Right cardiac atrium (tissue), 5 donors: Measurements from ENCODE around the gene FUT3. TPM values are rescaled to one million over a fixed set of nuclear protein-coding genes. Genes with fewer than 3 reads are reported as not detected.
A peak's percentile ranks its signal among the peaks of the same experiment; 100 is the strongest.
"Not testable (repeated sequence)": the region's sequence is repeated elsewhere in the genome, so short reads cannot be mapped to it uniquely, and the experiment has no call there.

ENCODE experiments used
- ATAC-seq, 2 donors: fragments of 200-7000 bp; cut with Tn5 transposase; one replicate each; pipeline versions ENCODE4 v1.8.0 to v1.9.1; 2020; ENCODE audit warnings: moderate library complexity in 2 of 2, mild to moderate bottlenecking in 1 of 2
- DNase-seq, 3 donors: peaks; one replicate each; pipeline ENCODE4 v3.0.0-alpha.2; 2020
- H3K27ac ChIP-seq: one replicate; pipeline ENCODE4 v1.5.1; 2013; ENCODE audit warnings: mild to moderate bottlenecking, low read length, control low read depth, moderate library complexity
- H3K27me3 ChIP-seq: one replicate; pipeline ENCODE4 v1.6.1; 2013; ENCODE audit not compliant: control insufficient read depth, insufficient read depth
- H3K4me1 ChIP-seq: one replicate; pipeline ENCODE4 v1.6.1; 2013; ENCODE audit warnings: low read length; ENCODE audit not compliant: control insufficient read depth, insufficient read depth
- H3K4me3 ChIP-seq: one replicate; pipeline ENCODE4 v1.5.1; 2013; ENCODE audit warnings: low read length, control low read depth
- H3K9me3 ChIP-seq: one replicate; pipeline ENCODE4 v1.6.1; 2013; ENCODE audit warnings: low read length; ENCODE audit not compliant: control insufficient read depth
- WGBS: extraction: QIAGEN DNeasy Blood & Tissue Kit; methylation state at CpG from one replicate; pipeline ENCODE4 v1.1.7; 2013; 5-methylcytosine and 5-hydroxymethylcytosine counted together
- intact Hi-C, 4 donors: fragments of 100-400 bp; cut with DNase I; formaldehyde crosslinking; loops; one replicate each; pipeline versions ENCODE4 v1.11.0 to v1.14.0; 2022 to 2023
- polyA plus RNA-seq: library from polyadenylated mRNA; stranded (reverse); fragments of 200-250 nt; gene quantifications from one replicate; pipeline ENCODE4 v1.2.3, GENCODE V29; 2013
- total RNA-seq, 4 donors: library from RNA; stranded (reverse); fragmentation: NEBNext Ultra II Directional; extraction: Animal tissue kit (Norgen Biotek cat#: 25700); gene quantifications; one replicate each; pipeline ENCODE4 v1.2.1, GENCODE V29; 2021
- donor health status: healthy with polysubstance abuse.
- donor health status: DM: no; HTN: yes; CAD: no.
- donor health status: DM: no; HTN: no; CAD: no.
- donor health status: DM: no; HTN: yes; CAD: no; lungs with severe emphysema.
- donor health status: DM: yes; HTN: yes; CAD: no.

The FUT3 gene
- total and polyA plus RNA-seq, 5 donors = not detected

DNA sequence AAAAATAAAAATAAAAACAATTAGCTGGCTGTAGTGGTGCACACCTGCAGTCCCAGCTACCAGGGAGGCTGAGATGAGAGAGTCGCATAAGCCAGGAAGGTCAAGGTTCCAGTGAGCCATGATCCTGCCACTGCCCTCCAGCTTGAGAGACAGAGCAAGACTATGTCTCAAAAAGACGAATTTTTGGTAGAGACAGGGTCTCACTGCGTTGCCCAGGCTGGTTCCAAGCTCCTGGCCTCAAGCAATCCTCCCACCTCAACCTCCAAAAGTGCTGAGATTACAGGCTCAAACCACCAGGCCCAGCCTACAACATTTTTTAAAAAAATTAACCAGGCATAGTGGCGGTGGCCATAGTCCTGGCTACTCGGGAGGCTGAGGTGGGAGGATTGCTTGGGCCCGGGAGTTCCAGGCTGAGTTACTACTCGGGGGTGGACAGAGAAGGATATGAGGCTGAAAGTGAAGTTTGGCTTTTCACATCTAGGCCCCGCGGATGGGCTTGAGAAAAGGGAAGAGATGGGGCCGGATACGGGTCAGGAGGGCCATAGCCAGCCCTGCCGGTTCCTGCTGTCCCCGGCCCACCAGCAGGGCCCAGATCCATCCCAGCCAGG is 42.2 kb upstream of the FUT3 start:
- 55% methylated on average over 13 of the region's 13 CpGs for WGBS
- intact Hi-C loops = loop anchor here (2.0 to 10.0 kb wide), 4 partner anchors 86 to 91 kb away; partner anchors contain the start of gene NRTN (in 3 of the 4)
- Histone ChIP-seq H3K4me1 (peaks cover 6% of the 10 kb centered on the region), H3K27ac (peak overlapping the region; percentile 88), H3K9me3 (no peaks in the 10 kb centered on the region), H3K4me3 (no peak overlapping the region), H3K27me3 (no peaks in the 10 kb centered on the region)
- ATAC-seq (peak in 1 of 2 donors; percentile 7), DNase-seq (peak in 1 of 3 donors; percentile 50)

DNA sequence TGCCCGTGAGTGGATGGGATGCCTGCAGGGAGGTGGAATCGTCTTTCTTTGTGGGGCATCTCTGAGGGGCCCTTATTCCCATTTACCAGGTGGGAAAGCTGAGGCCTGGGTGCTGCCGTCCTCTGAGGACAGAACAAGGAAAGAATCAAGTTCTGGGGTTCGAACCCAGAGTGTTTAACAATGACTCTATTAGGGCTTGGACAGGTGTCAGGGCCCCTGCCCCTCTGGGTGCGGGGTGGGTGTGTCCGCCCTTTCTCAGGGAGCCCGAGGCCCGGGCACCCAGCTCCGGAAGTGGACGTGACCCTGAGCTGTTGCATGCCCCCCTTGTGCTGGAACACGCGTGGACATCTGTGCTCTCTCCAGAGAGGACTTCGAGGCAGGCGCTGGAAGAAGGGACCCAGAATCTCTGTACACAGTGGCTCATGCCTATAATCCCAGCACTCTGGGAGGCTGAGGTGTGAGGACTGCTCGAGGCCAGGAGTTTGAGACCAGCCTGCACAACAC is 41.6 kb upstream of the FUT3 start:
- intact Hi-C loops = loop anchor here (2.0 to 10.0 kb wide), 4 partner anchors 86 to 91 kb away; partner anchors contain the start of gene NRTN (in 3 of the 4)
- ATAC-seq (no peak), DNase-seq (peak in 2 of 3 donors; percentile 55 to 67)
- no peaks in the 10 kb centered on the region for H3K9me3 ChIP-seq
- peaks cover 6% of the 10 kb centered on the region for H3K4me1 ChIP-seq
- no peaks in the 10 kb centered on the region for H3K27me3 ChIP-seq
- H3K27ac ChIP-seq = peak overlapping the region; percentile 88
- H3K4me3 ChIP-seq = no peak overlapping the region
- 57% methylated on average over 15 of the region's 15 CpGs for WGBS

DNA sequence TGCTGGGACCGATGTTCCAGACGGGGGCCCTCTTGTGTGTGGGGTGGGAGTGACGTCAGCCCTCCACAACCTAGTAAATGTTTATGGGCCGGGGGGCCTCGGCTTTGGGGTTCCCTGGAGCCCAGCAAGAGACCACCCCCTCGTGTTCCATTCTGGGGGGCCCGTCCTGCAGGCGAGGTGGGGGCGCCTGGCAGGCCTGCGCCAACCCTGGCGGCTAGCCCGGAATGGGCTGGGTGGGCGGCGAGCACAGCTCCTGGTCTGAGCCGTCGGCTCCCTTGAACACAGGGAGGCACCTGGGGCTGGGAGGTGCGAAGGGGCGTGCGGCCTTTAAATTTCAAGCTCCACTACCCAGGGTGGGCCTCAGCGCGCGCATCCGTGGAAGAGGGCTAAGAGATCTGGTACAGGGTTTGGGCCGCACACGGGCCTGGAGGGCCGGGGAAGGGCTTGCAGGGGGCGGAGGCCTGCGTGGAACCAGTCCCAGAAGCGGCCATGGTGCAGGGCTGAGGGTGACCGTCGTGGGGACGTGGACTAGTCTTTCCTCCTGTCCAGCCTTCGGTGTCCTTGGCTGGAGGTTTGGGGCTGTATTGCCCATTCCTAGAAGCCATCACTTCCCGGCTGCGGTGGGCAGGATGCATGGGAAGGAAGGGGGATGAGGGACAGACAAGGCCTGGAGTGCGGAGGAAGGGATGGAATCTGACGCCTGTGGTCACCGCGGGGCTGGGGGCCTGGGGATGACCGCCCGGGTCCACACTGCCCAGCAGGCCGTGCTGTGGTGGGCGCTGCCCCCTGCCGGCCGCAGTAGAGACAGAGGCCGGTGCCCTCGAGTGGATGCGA is 40.9 kb upstream of the FUT3 start:
- WGBS = 6% methylated on average over 48 of the region's 48 CpGs
- Histone ChIP-seq H3K27ac (peak overlapping the region; percentile 22), H3K4me1 (peaks cover 6% of the 10 kb centered on the region), H3K9me3 (no peaks in the 10 kb centered on the region), H3K4me3 (no peak overlapping the region), H3K27me3 (no peaks in the 10 kb centered on the region)
- DNase-seq (peak in 2 of 3 donors; percentile 83), ATAC-seq (peak; percentile 39 to 44)
- intact Hi-C loops = loop anchor here (2.0 to 10.0 kb wide), 4 partner anchors 85 to 90 kb away; partner anchors contain the start of gene NRTN (in 3 of the 4)

DNA sequence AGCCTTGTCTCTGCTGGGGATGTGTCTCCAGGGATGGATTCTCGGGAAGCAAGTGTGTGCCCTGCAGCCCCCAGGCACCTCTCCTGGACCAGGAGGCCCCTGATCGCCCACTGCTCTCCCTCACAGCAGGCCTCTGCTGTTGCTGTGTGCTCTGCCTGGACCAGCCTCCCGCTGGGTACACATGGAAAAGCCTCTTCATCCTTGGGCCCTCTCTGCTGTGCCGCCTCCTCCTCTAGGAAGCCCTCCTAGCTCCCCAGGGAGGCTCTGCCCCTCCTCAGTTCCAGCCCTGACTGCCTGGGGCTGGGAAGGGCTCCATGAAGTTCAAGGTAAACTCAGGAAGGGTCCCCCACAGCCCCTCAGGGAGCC is 40.3 kb upstream of the FUT3 start:
- intact Hi-C loops = loop anchor here in 3 of 4 donors (5.0 to 10.0 kb wide), 3 partner anchors 84 to 89 kb away; partner anchors contain the start of gene NRTN (in 2 of the 3)
- Histone ChIP-seq H3K9me3 (no peaks in the 10 kb centered on the region), H3K4me3 (no peak overlapping the region), H3K27me3 (no peaks in the 10 kb centered on the region), H3K27ac (no peak overlapping the region), H3K4me1 (peaks cover 6% of the 10 kb centered on the region)
- ATAC-seq (no peak), DNase-seq (no peak)
- 56% methylated on average over 4 of the region's 4 CpGs for WGBS

DNA sequence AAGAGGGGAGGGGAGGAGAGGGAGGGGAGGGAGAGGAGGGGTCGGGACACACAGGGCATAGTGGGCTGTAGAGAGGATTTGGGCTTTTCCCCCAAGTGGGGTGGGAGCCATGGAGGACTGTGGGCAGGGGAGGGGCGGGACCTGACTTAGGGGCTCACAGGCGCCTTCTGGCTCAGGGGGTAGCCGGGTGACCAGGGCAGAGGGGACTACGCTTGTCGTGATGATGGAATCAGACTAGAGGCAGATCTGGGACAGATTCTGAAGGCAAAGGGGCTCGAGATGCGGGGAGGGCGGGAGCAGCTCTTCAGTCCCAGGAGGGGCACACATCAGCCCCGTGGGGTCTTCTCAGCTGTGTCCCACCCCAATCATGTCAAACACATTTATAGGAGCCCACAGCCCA is 38.9 kb upstream of the FUT3 start:
- Histone ChIP-seq H3K4me3 (no peak overlapping the region), H3K27ac (no peak overlapping the region)
- WGBS = 46% methylated on average over 10 of the region's 10 CpGs

DNA sequence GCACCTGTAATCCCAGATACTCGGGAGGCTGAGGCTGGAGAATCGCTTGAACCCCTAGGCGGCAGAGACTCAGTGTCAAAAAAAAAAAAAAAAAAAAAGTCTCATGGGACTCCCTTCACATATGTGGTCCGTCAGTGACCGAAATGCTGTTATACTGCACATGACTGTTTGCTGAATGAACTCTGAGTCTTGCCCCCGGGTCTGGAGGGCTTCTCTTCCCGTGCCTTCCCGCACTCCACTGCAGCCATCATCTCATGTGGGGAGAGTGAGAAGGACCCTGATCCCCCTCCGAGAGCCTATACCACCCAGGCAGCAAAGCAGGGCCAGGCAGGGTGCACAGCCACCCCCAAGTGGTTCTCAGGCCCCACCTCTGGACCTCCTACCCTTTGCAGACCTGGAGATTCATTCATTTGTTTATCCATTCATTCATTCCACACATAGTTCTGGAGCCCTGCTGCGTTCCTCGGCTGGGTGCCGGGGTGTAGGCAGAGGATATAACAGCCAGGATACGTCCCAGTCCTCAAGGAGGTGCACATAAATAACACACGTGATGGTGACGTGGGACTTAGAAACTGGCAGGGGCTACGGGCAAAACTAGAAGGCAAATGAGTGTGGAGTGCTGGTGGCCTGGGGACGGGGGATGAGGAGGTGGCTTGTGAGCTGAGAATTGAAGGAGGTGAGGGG is 38.2 kb upstream of the FUT3 start:
- intact Hi-C loops = loop anchor here in 2 of 4 donors (10.0 kb wide), 1 partner anchor 65 kb away; no protein-coding TSS in a partner anchor
- 50% methylated on average over 17 of the region's 17 CpGs for WGBS
- ATAC-seq (no peak), DNase-seq (no peak)
- peaks cover 6% of the 10 kb centered on the region for H3K4me1 ChIP-seq
- no peaks in the 10 kb centered on the region for H3K27me3 ChIP-seq
- no peaks in the 10 kb centered on the region for H3K9me3 ChIP-seq
- no peak overlapping the region for H3K27ac ChIP-seq
- H3K4me3 ChIP-seq = no peak overlapping the region

More for the DNA sequence above, 38.9 kb upstream of the FUT3 start:
- ATAC-seq (no peak), DNase-seq (peak in 1 of 3 donors; percentile 48)
- H3K4me1 ChIP-seq = peaks cover 6% of the 10 kb centered on the region
- no peaks in the 10 kb centered on the region for H3K9me3 ChIP-seq
- intact Hi-C loops = loop anchor here in 3 of 4 donors (5.0 to 10.0 kb wide), 3 partner anchors 83 to 88 kb away; partner anchors contain the start of gene NRTN (in 2 of the 3)
- H3K27me3 ChIP-seq = no peaks in the 10 kb centered on the region

DNA sequence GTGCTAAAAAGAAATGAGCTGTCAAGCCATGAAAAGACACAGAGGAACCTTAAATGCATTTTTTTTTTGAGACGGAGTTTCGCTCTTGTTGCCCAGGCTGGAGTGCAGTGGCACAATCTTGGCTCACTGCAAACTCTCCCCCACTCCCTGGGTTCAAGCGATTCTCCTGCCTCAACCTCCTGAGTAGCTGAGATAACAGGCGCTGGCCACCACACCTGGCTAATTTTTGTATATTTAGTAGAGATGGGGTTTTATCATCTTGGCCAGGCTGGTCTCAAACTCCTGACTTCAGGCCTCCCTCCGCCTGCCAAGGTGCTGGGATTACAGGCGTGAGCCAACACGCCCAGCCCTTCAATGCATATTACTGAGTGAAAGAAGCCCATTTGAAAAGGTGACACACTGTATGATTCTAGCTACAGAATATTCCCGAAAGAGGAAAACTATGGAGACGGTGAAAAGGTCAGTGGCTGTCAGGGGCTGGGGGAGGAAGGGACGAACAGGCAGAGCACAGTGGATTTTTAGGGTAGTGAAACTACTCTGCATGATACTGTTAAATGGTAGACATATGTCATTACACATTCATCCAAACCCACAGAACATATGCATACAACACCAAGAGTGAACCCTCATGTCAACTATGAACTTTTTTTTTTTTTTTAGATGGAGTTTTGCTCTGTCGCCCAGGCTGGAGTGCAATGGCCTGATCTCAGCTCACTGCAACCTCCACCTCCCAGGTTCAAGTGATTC is 33.0 kb upstream of the FUT3 start:
- not testable (repeated sequence) for H3K4me1 ChIP-seq, DNase-seq, H3K4me3 ChIP-seq, H3K27ac ChIP-seq, ATAC-seq, H3K27me3 ChIP-seq, H3K9me3 ChIP-seq
- WGBS = 73% methylated on average over 11 of the region's 11 CpGs
- intact Hi-C loops = loop anchor here in 2 of 4 donors (10.0 kb wide), 1 partner anchor 59 kb away; no protein-coding TSS in a partner anchor

DNA sequence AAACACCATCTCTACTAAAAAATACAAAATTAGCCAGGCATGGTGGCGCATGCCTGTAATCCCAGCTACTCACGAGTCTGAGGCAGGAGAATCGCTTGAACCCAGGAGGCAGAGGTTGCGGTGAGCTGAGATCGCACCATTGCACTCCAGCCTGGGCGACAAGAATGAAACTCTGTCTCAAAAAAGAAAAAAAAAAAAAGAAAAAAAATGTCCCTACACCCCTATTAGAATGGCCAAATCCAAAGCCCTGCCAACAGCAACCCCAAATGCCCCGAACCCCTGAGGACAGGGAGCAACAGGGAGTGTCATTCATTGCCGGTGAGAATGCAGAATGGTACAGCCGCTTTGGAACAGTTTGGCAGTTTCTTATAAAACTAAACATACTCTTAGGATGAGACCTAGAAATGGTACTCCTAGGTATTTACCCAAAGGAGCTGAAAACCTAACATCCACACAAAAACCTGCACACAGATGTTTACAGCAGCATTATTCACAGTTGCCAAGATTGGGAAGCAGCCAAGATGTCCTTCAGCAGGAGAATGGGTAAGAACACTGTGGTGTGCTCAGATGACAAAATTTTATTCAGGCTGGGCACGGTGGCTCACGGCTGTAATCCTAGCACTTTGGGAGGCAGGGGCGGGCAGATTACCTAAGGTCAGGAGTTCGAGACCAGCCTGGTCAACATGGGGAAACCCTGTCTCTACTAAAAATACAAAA is 32.1 kb upstream of the FUT3 start:
- H3K4me3 ChIP-seq, H3K27me3 ChIP-seq, H3K27ac ChIP-seq, H3K4me1 ChIP-seq, ATAC-seq, DNase-seq, H3K9me3 ChIP-seq: not testable (repeated sequence)
- intact Hi-C loops = loop anchor here in 2 of 4 donors (10.0 kb wide), 1 partner anchor 59 kb away; no protein-coding TSS in a partner anchor
- WGBS = 68% methylated on average over 13 of the region's 13 CpGs

DNA sequence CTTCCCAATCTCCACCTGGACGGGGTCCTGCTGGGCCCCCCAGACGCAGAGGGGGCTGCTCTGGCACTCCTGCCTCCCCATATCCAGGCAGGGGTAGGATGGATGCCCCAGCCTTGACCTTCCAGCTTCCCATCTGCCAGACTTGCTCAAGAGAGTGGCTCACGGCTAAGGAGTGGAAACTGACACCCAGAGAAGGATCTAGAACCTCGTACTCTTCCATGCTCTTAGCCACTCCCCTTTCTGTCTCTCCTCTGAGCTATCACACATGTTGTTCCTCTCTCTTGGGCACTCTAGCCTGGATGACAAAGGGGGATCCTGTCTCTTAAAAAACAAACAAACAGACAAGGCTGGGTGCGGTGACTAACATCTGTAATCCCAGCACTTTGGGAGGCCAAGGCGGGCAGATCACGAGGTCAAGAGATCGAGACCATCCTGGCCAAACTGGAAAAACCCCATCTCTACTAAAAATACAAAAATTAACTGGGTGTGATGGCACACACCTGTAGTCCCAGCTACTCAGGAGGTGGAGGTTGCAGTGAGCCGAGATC is 31.2 kb upstream of the FUT3 start:
- Histone ChIP-seq H3K27me3 (no peaks in the 10 kb centered on the region), H3K27ac (no peak overlapping the region), H3K4me1 (no peaks in the 10 kb centered on the region), H3K9me3 (no peaks in the 10 kb centered on the region), H3K4me3 (no peak overlapping the region)
- DNase-seq (no peak), ATAC-seq (no peak)
- 61% methylated on average over 9 of the region's 9 CpGs for WGBS
- intact Hi-C loops = loop anchor here in 2 of 4 donors (10.0 kb wide), 1 partner anchor 58 kb away; no protein-coding TSS in a partner anchor
